ENCODE data around the gene STIM2. TPM values are rescaled to one million over a fixed set of nuclear protein-coding genes. Genes with fewer than 3 reads are reported as not detected.

STIM2 gene
- total and polyA plus RNA-seq, 10 of the 15 experiments (the other 5 are each of a cell fraction or from before 2014, with no cell fraction given) = 4.7 to 41.5 (median 16.9) TPM

- CTCF ChIA-PET = interaction anchor here (0.6 kb wide), 1 partner anchor 34 kb away, joined by 3 read pairs; no protein-coding TSS in a partner anchor
- TF ChIP-seq WRNIP1 (IDR thresholded peaks at IDR 0.05; ENCODE audit: borderline replicate concordance, low read depth, low read length) (no peak), HDAC2 (IDR thresholded peaks at IDR 0.05) (no peak), PKNOX1 (IDR thresholded peaks at IDR 0.05) (no peak), MXI1 (IDR thresholded peaks at IDR 0.05; ENCODE audit: low read depth, low read length) (no peak), RAD51 (IDR thresholded peaks at IDR 0.05) (no peak), GATAD2B (conservative IDR thresholded peaks at IDR 0.05; ENCODE audit: low read depth) (no peak), MYC (IDR thresholded peaks at IDR 0.05; ENCODE audit: insufficient read depth, insufficient read length, insufficient replicate concordance, low read length, severe bottlenecking) (no peak), FOXK2 (IDR thresholded peaks at IDR 0.05) (no peak), EZH2 (IDR thresholded peaks at IDR 0.05; ENCODE audit: borderline replicate concordance, control insufficient read depth, low read depth, low read length) (no peak), SMC3 (IDR thresholded peaks at IDR 0.05; ENCODE audit: borderline replicate concordance, low read length) (no peak), ZBED1 (IDR thresholded peaks at IDR 0.05; ENCODE audit: borderline replicate concordance) (no peak), LARP7 (IDR thresholded peaks at IDR 0.05) (no peak), TARDBP (IDR thresholded peaks at IDR 0.05; ENCODE audit: borderline replicate concordance) (no peak), BCL3 (IDR thresholded peaks at IDR 0.05; ENCODE audit: borderline replicate concordance, insufficient read depth, low read depth, low read length, poor library complexity, severe bottlenecking) (no peak)
- TF ChIP-seq, protein P1, sequence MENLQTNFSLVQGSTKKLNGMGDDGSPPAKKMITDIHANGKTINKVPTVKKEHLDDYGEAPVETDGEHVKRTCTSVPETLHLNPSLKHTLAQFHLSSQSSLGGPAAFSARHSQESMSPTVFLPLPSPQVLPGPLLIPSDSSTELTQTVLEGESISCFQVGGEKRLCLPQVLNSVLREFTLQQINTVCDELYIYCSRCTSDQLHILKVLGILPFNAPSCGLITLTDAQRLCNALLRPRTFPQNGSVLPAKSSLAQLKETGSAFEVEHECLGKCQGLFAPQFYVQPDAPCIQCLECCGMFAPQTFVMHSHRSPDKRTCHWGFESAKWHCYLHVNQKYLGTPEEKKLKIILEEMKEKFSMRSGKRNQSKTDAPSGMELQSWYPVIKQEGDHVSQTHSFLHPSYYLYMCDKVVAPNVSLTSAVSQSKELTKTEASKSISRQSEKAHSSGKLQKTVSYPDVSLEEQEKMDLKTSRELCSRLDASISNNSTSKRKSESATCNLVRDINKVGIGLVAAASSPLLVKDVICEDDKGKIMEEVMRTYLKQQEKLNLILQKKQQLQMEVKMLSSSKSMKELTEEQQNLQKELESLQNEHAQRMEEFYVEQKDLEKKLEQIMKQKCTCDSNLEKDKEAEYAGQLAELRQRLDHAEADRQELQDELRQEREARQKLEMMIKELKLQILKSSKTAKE (IDR thresholded peaks at IDR 0.05; ENCODE audit: low read depth, poor library complexity, severe bottlenecking) = no peak
- TF ChIP-seq, protein P2, sequence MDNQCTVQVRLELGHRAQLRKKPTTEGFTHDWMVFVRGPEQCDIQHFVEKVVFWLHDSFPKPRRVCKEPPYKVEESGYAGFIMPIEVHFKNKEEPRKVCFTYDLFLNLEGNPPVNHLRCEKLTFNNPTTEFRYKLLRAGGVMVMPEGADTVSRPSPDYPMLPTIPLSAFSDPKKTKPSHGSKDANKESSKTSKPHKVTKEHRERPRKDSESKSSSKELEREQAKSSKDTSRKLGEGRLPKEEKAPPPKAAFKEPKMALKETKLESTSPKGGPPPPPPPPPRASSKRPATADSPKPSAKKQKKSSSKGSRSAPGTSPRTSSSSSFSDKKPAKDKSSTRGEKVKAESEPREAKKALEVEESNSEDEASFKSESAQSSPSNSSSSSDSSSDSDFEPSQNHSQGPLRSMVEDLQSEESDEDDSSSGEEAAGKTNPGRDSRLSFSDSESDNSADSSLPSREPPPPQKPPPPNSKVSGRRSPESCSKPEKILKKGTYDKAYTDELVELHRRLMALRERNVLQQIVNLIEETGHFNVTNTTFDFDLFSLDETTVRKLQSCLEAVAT (IDR thresholded peaks at IDR 0.05) = no peak
Observed at GRCh38 chr4:27027428-27027827, 166.8 kb downstream of the STIM2 start.

More at GRCh38 chr4:27027428-27027827, 166.8 kb downstream of the STIM2 start:
- ATAC-seq (no peak), DNase-seq (ENCODE audit: low read depth, low spot score) (no peak), FAIRE-seq (no peak)
- H3K4me1 ChIP-seq (ENCODE audit: control insufficient read depth, insufficient read depth, low read length) = no peaks in the 10 kb centered on the region
- in situ Hi-C loops (cut with MboI) (no loop called here), intact Hi-C loops (cut with micrococcal nuclease; ENCODE audit: unreplicated experiment) (no loop called here)
- H2AFZ ChIP-seq (ENCODE audit: control insufficient read depth, low read depth, low read length) = no peak overlapping the region
- SMC1A ChIA-PET (ENCODE audit: uncharacterized antibody, unreplicated experiment) = interaction anchor here (0.7 to 1.7 kb wide), 4 partner anchors 9 to 237 kb away, joined by 3 to 4 read pairs (median 3); no protein-coding TSS in a partner anchor
- WGBS (ENCODE audit: insufficient coverage, insufficient replicate concordance, low lambda C conversion rate, missing lambda C conversion rate) = 50% methylated on average over 2 of the region's 2 CpGs
- no peak overlapping the region for H3K4me3 ChIP-seq
- BruUV-seq (replicated peaks) = no TSS peak
- no peak overlapping the region for H3K27ac ChIP-seq (ENCODE audit: control insufficient read depth, insufficient read depth)
- POLR2A ChIA-PET = no interaction called here
- RAD21 ChIA-PET (ENCODE audit: unreplicated experiment) = no interaction called here
- H3K9ac ChIP-seq (ENCODE audit: control insufficient read depth, insufficient read depth, low read length) = no peak overlapping the region
- no peaks in the 10 kb centered on the region for H4K20me1 ChIP-seq (ENCODE audit: control insufficient read depth, insufficient read depth)
- no peaks in the 10 kb centered on the region; a peak in 1 of 4 replicates for H3K36me3 ChIP-seq (ENCODE audit: control insufficient read depth in 2 of 2, insufficient read depth in 2 of 2, low read length in 1 of 2)
- H3K9me3 ChIP-seq (replicated peaks; ENCODE audit: control insufficient read depth, insufficient read depth, low read length) = no peaks in the 10 kb centered on the region
- no peaks in the 10 kb centered on the region for H3K27me3 ChIP-seq (replicated peaks in 1 of 2; ENCODE audit: control insufficient read depth in 2 of 2, insufficient read depth in 2 of 2, low read length in 1 of 2)
- no peaks in the 10 kb centered on the region for H3K79me2 ChIP-seq (ENCODE audit: control insufficient read depth, insufficient read depth, low read length)
- H3K4me2 ChIP-seq (ENCODE audit: control insufficient read depth, insufficient read depth) = no peak overlapping the region

All from GM12878 (cell line).